ENCODE measurements around the gene EMP2. TPM values are rescaled to one million over a fixed set of nuclear protein-coding genes. Genes with fewer than 3 reads are reported as not detected.

Gene EMP2
- polyA plus RNA-seq, 3 donors: not detected

- no peak overlapping the region for H3K4me3 ChIP-seq (replicated peaks in 1 of 3; ENCODE audit: low read depth in 2 of 3, low read length in 3 of 3)
- peaks cover 56 to 72% (median 60%) of the 10 kb centered on the region in 3 donors for H3K27me3 Mint-ChIP-seq (ENCODE audit: low read depth in 3 of 3)
- 17% methylated on average over 2 of the region's 6 CpGs for WGBS (ENCODE audit: insufficient coverage)
- H3K9ac ChIP-seq (ENCODE audit: insufficient read depth, low read length, poor library complexity, severe bottlenecking): no peak overlapping the region
- H3K27me3 ChIP-seq (ENCODE audit: control insufficient read depth in 2 of 2, insufficient read depth in 2 of 2, low read length in 2 of 2): peaks cover 44 to 57% of the 10 kb centered on the region in 2 donors
- no peaks in the 10 kb centered on the region for H3K79me2 ChIP-seq (ENCODE audit: insufficient read depth, low read length)
- peaks cover 8 to 10% of the 10 kb centered on the region in 2 donors for H3K4me1 ChIP-seq (ENCODE audit: control insufficient read depth in 1 of 2, insufficient read depth in 2 of 2, low read length in 2 of 2)
- no peaks in the 10 kb centered on the region for H3K36me3 ChIP-seq (replicated peaks in 1 of 2; ENCODE audit: control insufficient read depth in 1 of 2, insufficient read depth in 2 of 2, low read length in 2 of 2)
- intact Hi-C loops (cut with micrococcal nuclease): no loop called here
- H3K4me3 Mint-ChIP-seq: peak overlapping the region in 1 of 2 donors; percentile 76
- no peak for DNase-seq
- H4K20me1 ChIP-seq (ENCODE audit: insufficient read depth, low read length): no peaks in the 10 kb centered on the region
- no peak overlapping the region for H3K27ac ChIP-seq (ENCODE audit: low read depth in 1 of 2, low read length in 2 of 2)
- H3K9me3 Mint-ChIP-seq: peaks cover 0 to 15% (median 4%) of the 10 kb centered on the region in 7 donors
- H2AFZ ChIP-seq (ENCODE audit: insufficient read depth, low read depth, low read length, poor library complexity, severe bottlenecking): peak overlapping the region; percentile 50
- H3K9me3 ChIP-seq (replicated peaks in 1 of 2; ENCODE audit: control insufficient read depth in 1 of 2, insufficient read depth in 1 of 2, low read length in 2 of 2): no peaks in the 10 kb centered on the region
- peaks cover 0 to 5% of the 10 kb centered on the region in 2 donors for H3K36me3 Mint-ChIP-seq
- peaks cover 8% of the 10 kb centered on the region for H3K4me1 Mint-ChIP-seq
- no peak overlapping the region for H3K4me2 ChIP-seq (replicated peaks; ENCODE audit: extremely low read depth, low read length, poor library complexity, severe bottlenecking)
- no peak for TF ChIP-seq CTCF (IDR thresholded peaks at IDR 0.05)
- H3K27ac Mint-ChIP-seq: no peak overlapping the region
Observed at GRCh38 chr16:10579575-10579964, 828 bp downstream of the EMP2 start.

GRCh38 chr16:10578474-10579316 is 1.7 kb downstream of the EMP2 start:
- H3K36me3 ChIP-seq (replicated peaks in 1 of 2; ENCODE audit: control insufficient read depth in 1 of 2, insufficient read depth in 2 of 2, low read length in 2 of 2): no peaks in the 10 kb centered on the region
- Mint-ChIP-seq H3K9me3 (peaks cover 0 to 15% (median 4%) of the 10 kb centered on the region in 7 donors), H3K27me3 (ENCODE audit: low read depth in 3 of 3) (peaks cover 53 to 65% (median 54%) of the 10 kb centered on the region in 3 donors), H3K36me3 (peaks cover 0 to 5% of the 10 kb centered on the region in 2 donors), H3K27ac (no peak overlapping the region), H3K4me1 (peaks cover 8% of the 10 kb centered on the region), H3K4me3 (peak overlapping the region in 1 of 2 donors; percentile 76)
- H3K4me1 ChIP-seq (ENCODE audit: control insufficient read depth in 1 of 2, insufficient read depth in 2 of 2, low read length in 2 of 2): peaks cover 8 to 10% of the 10 kb centered on the region in 2 donors
- H3K4me2 ChIP-seq (replicated peaks; ENCODE audit: extremely low read depth, low read length, poor library complexity, severe bottlenecking): no peak overlapping the region
- no peaks in the 10 kb centered on the region for H3K9me3 ChIP-seq (replicated peaks in 1 of 2; ENCODE audit: control insufficient read depth in 1 of 2, insufficient read depth in 1 of 2, low read length in 2 of 2)
- no peaks in the 10 kb centered on the region for H3K79me2 ChIP-seq (ENCODE audit: insufficient read depth, low read length)
- H4K20me1 ChIP-seq (ENCODE audit: insufficient read depth, low read length): no peaks in the 10 kb centered on the region
- no peak overlapping the region for H3K9ac ChIP-seq (ENCODE audit: insufficient read depth, low read length, poor library complexity, severe bottlenecking)
- H3K27me3 ChIP-seq (ENCODE audit: control insufficient read depth in 2 of 2, insufficient read depth in 2 of 2, low read length in 2 of 2): peaks cover 41 to 57% of the 10 kb centered on the region in 2 donors
- H2AFZ ChIP-seq (ENCODE audit: insufficient read depth, low read depth, low read length, poor library complexity, severe bottlenecking): no peak overlapping the region
- no peak overlapping the region for H3K27ac ChIP-seq (ENCODE audit: low read depth in 1 of 2, low read length in 2 of 2)
- no peak for TF ChIP-seq CTCF (IDR thresholded peaks at IDR 0.05)
- intact Hi-C loops (cut with micrococcal nuclease): no loop called here
- no peak for DNase-seq
- H3K4me3 ChIP-seq (replicated peaks in 1 of 3; ENCODE audit: low read depth in 2 of 3, low read length in 3 of 3): no peak overlapping the region
- 85% methylated on average over 9 of the region's 20 CpGs for WGBS (ENCODE audit: insufficient coverage)
